H1 (cell line): ENCODE results near the gene ZBTB24. TPM values are rescaled to one million over a fixed set of nuclear protein-coding genes. Genes with fewer than 3 reads are reported as not detected.
A peak's percentile ranks its signal among the peaks of the same experiment; 100 is the strongest.

ENCODE experiments used
- CTCF ChIA-PET: fragments of 300-600 bp; sonication (Branson Sonifier 250); formaldehyde crosslinking; loops from one replicate; lab custom pipeline; 2021; ENCODE audit not compliant: partially characterized antibody; lab: Charles Lee
- POLR2A ChIA-PET: fragments of 300-600 bp; sonication (Branson Sonifier 250); formaldehyde crosslinking; loops from one replicate; lab custom pipeline; 2021; ENCODE audit warnings: inconsistent platforms; ENCODE audit not compliant: partially characterized antibody; lab: Charles Lee
- DNase-seq, 2 experiments: peaks; one replicate each; pipeline versions ENCODE4 v3.0.0 to v3.0.0-alpha.2; 2010 to 2022; ENCODE audit warnings: low spot score in 2 of 2, low read depth in 1 of 2, mixed read lengths in 1 of 2
- FAIRE-seq: peaks from 2 replicates; lab custom pipeline; 2011; peaks lifted over from hg19 to GRCh38; lab: Jason Lieb, UNC
- H2AFZ ChIP-seq: 2 replicates; pipeline ENCODE4 v1.8.1; 2012; ENCODE audit warnings: low read length, inconsistent platforms
- H2AK5ac ChIP-seq: 2 replicates; pipeline ENCODE4 v1.6.1; 2013; ENCODE audit warnings: low read depth, low read length
- H2BK120ac ChIP-seq: replicated peaks from 2 replicates; pipeline ENCODE3; 2013; ENCODE audit warnings: low read depth, low read length, inconsistent platforms
- H2BK12ac ChIP-seq: 2 replicates; pipeline ENCODE4 v1.6.1; 2013; ENCODE audit warnings: low read depth, low read length
- H2BK15ac ChIP-seq: 2 replicates; pipeline ENCODE4 v1.6.1; 2013; ENCODE audit warnings: low read length
- H2BK20ac ChIP-seq: 2 replicates; pipeline ENCODE4 v1.6.1; 2013; ENCODE audit warnings: low read length
- H2BK5ac ChIP-seq: 2 replicates; pipeline ENCODE4 v1.6.1; 2013; ENCODE audit warnings: low read depth, low read length
- H3K14ac ChIP-seq: 2 replicates; pipeline ENCODE4 v1.6.1; 2013; ENCODE audit warnings: inconsistent platforms; ENCODE audit not compliant: insufficient read length
- H3K18ac ChIP-seq: 2 replicates; pipeline ENCODE4 v1.6.1; 2013; ENCODE audit warnings: low read length; ENCODE audit errors: extremely low read depth
- H3K23ac ChIP-seq: 2 replicates; pipeline ENCODE4 v1.6.1; 2013; ENCODE audit warnings: inconsistent platforms; ENCODE audit not compliant: insufficient read length
- H3K23me2 ChIP-seq: 2 replicates; pipeline ENCODE4 v1.6.1; 2013; ENCODE audit warnings: low read depth, low read length
- H3K27ac ChIP-seq: 2 replicates; pipeline ENCODE4 v1.6.1; 2011; ENCODE audit warnings: low read depth, low read length, inconsistent platforms
- H3K27me3 ChIP-seq, 4 experiments: replicated peaks in 1 of 4; 1 replicate in 1 of 4; 2 replicates in 3 of 4; pipeline versions ENCODE4 v1.6.1 to v1.8.1; 2011 to 2013; ENCODE audit warnings: low read length in 3 of 4, mild to moderate bottlenecking in 3 of 4, inconsistent platforms in 2 of 4, mixed read lengths in 2 of 4, moderate library complexity in 1 of 4; ENCODE audit not compliant: control insufficient read depth in 3 of 4, insufficient read depth in 3 of 4; ENCODE audit errors: extremely low read depth in 1 of 4
- H3K36me3 ChIP-seq, 4 experiments: 2 replicates each; pipeline versions ENCODE4 v1.6.1 to v1.8.1; 2011 to 2013; ENCODE audit warnings: mild to moderate bottlenecking in 4 of 4, low read length in 3 of 4, moderate library complexity in 2 of 4, control low read depth in 1 of 4, inconsistent platforms in 1 of 4; ENCODE audit not compliant: insufficient read depth in 4 of 4, control insufficient read depth in 2 of 4
- H3K4ac ChIP-seq: replicated peaks from 2 replicates; pipeline ENCODE3; 2013; ENCODE audit warnings: low read length, low read depth, mixed read lengths, inconsistent platforms; ENCODE audit not compliant: insufficient read length
- H3K4me1 ChIP-seq, 4 experiments: replicated peaks in 1 of 4; 1 replicate in 1 of 4; 2 replicates in 3 of 4; pipeline versions ENCODE4 v1.6.1 to v1.8.1; 2011 to 2013; ENCODE audit warnings: low read length in 3 of 4, inconsistent platforms in 2 of 4, mixed read lengths in 1 of 4; ENCODE audit not compliant: insufficient read depth in 4 of 4, control insufficient read depth in 3 of 4
- H3K4me2 ChIP-seq, 2 experiments: 2 replicates each; pipeline versions ENCODE4 v1.6.1 to v1.8.1; 2011 to 2013; ENCODE audit warnings: low read depth in 2 of 2, low read length in 2 of 2, control low read depth in 1 of 2, inconsistent platforms in 1 of 2, mild to moderate bottlenecking in 1 of 2; ENCODE audit not compliant: insufficient read depth in 1 of 2
- H3K4me3 ChIP-seq, 4 experiments: fragments of 200-600, 300-600 bp in 1 of 4; sonication (generic), shearing (Covaris generic), sonication (Bioruptor Twin) in 1 of 4; 2 replicates each; pipeline versions ENCODE4 v1.5.1 to v1.8.1; 2011 to 2016; ENCODE audit warnings: low read length in 4 of 4, low read depth in 3 of 4, control low read depth in 2 of 4, inconsistent platforms in 2 of 4, mild to moderate bottlenecking in 2 of 4, mixed read lengths in 1 of 4, moderate library complexity in 1 of 4; ENCODE audit not compliant: insufficient read depth in 2 of 4; ENCODE audit errors: extremely low read depth in 1 of 4
- H3K56ac ChIP-seq: replicated peaks from 2 replicates; pipeline ENCODE3; 2013; ENCODE audit warnings: low read depth, mild to moderate bottlenecking, mixed read lengths, low read length, inconsistent platforms; ENCODE audit not compliant: insufficient read length
- H3K79me1 ChIP-seq: 2 replicates; pipeline ENCODE4 v1.6.1; 2013; ENCODE audit warnings: low read depth, low read length, control low read depth
- H3K79me2 ChIP-seq, 2 experiments: 2 replicates each; pipeline versions ENCODE4 v1.6.1 to v1.8.1; 2012 to 2013; ENCODE audit warnings: low read length in 2 of 2, mild to moderate bottlenecking in 2 of 2, inconsistent platforms in 1 of 2; ENCODE audit not compliant: insufficient read depth in 2 of 2, control insufficient read depth in 1 of 2
- H3K9ac ChIP-seq, 4 experiments: replicated peaks in 1 of 4; 1 replicate in 1 of 4; 2 replicates in 3 of 4; pipeline versions ENCODE4 v1.6.1 to v1.8.1; 2011 to 2013; ENCODE audit warnings: low read depth in 3 of 4, low read length in 3 of 4, control low read depth in 2 of 4, mild to moderate bottlenecking in 2 of 4, moderate library complexity in 2 of 4, inconsistent platforms in 1 of 4; ENCODE audit errors: extremely low read depth in 1 of 4
- H3K9me3 ChIP-seq, 2 experiments: 2 replicates each; pipeline versions ENCODE4 v1.6.1 to v1.8.1; 2012 to 2013; ENCODE audit warnings: mild to moderate bottlenecking in 2 of 2, moderate library complexity in 2 of 2, control low read depth in 1 of 2, inconsistent platforms in 1 of 2, low read depth in 1 of 2, low read length in 1 of 2, mixed read lengths in 1 of 2; ENCODE audit not compliant: insufficient read depth in 2 of 2
- H4K20me1 ChIP-seq, 2 experiments: replicated peaks in 1 of 2; 2 replicates each; pipeline versions ENCODE3 to v1.8.1; 2011 to 2013; ENCODE audit warnings: inconsistent platforms in 2 of 2, low read length in 2 of 2, mild to moderate bottlenecking in 1 of 2; ENCODE audit not compliant: insufficient read depth in 2 of 2, control insufficient read depth in 1 of 2
- H4K5ac ChIP-seq: 2 replicates; pipeline ENCODE4 v1.6.1; 2013; ENCODE audit warnings: low read length, low read depth, mixed read lengths, inconsistent platforms; ENCODE audit not compliant: insufficient read length
- H4K8ac ChIP-seq: 2 replicates; pipeline ENCODE4 v1.8.0; 2013; ENCODE audit warnings: mild to moderate bottlenecking, moderate library complexity, low read length, inconsistent platforms; ENCODE audit not compliant: insufficient read depth; ENCODE audit errors: extremely low read depth
- H4K91ac ChIP-seq: replicated peaks from 2 replicates; pipeline ENCODE3; 2013; ENCODE audit warnings: low read length, mixed read lengths, inconsistent platforms; ENCODE audit not compliant: insufficient read length
- BRCA1 ChIP-seq: IDR thresholded peaks from 2 replicates; pipeline ENCODE4 v1.6.1; 2012; ENCODE audit warnings: low read depth, low read length, improper control_type of control experiment
- CHD1 ChIP-seq: IDR thresholded peaks from 2 replicates; pipeline ENCODE4 v1.6.1; 2012; ENCODE audit warnings: low read depth, low read length, improper control_type of control experiment
- GABPA ChIP-seq: IDR thresholded peaks from 2 replicates; pipeline ENCODE4 v1.6.1; 2011; ENCODE audit warnings: mild to moderate bottlenecking, low read length, moderate library complexity, borderline replicate concordance; ENCODE audit not compliant: insufficient read depth
- HDAC2 ChIP-seq, 2 experiments: fragments of 300-600 bp in 1 of 2; sonication (generic) in 1 of 2; IDR thresholded peaks; 2 replicates each; pipeline ENCODE4 v1.6.1; 2011 to 2012; ENCODE audit warnings: low read depth in 2 of 2, low read length in 2 of 2, mild to moderate bottlenecking in 2 of 2, moderate library complexity in 2 of 2, borderline replicate concordance in 1 of 2, inconsistent platforms in 1 of 2
- MAFK ChIP-seq: IDR thresholded peaks from 2 replicates; pipeline ENCODE4 v1.6.1; 2012; ENCODE audit warnings: low read depth, mild to moderate bottlenecking, improper control_type of control experiment, low read length
- RFX5 ChIP-seq: IDR thresholded peaks from 2 replicates; pipeline ENCODE4 v1.6.1; 2011; ENCODE audit warnings: low read depth, low read length, improper control_type of control experiment, borderline replicate concordance
- SIX5 ChIP-seq: IDR thresholded peaks from 2 replicates; pipeline ENCODE4 v1.6.1; 2011; ENCODE audit warnings: mild to moderate bottlenecking, low read depth, low read length
- ZNF274 ChIP-seq: IDR thresholded peaks from 2 replicates; pipeline ENCODE4 v1.7.0; 2012; ENCODE audit warnings: low read length, borderline replicate concordance; ENCODE audit errors: extremely low read depth
- WGBS, 2 experiments: shearing (Covaris generic) in 1 of 2; methylation state at CpG; one replicate each; pipeline versions ENCODE4 v1.1.6 to v1.1.7; 2013 to 2015; ENCODE audit warnings: low lambda C conversion rate in 2 of 2, mixed read lengths in 2 of 2, inconsistent platforms in 1 of 2, low coverage in 1 of 2, missing lambda C conversion rate in 1 of 2; ENCODE audit not compliant: insufficient replicate concordance in 2 of 2, insufficient coverage in 1 of 2, insufficient read length in 1 of 2; ENCODE audit errors: extremely low coverage in 1 of 2, missing lambda C conversion rate in 1 of 2; 5-methylcytosine and 5-hydroxymethylcytosine counted together
- polyA plus RNA-seq, 7 experiments: library from polyadenylated mRNA; depleted of rRNA in 3 of 7; stranded (reverse) in 5 of 7; unstranded in 2 of 7; fragments of >200 nt in 5 of 7; fragments of 200-250 nt in 2 of 7; gene quantifications; 1 replicate in 5 of 7; 2 replicates in 1 of 7; 4 replicates in 1 of 7; pipeline versions ENCODE4 v1.2.1 to v1.2.3, GENCODE V29; 2011 to 2013; ENCODE audit warnings: missing spikeins in 2 of 7, mixed read lengths in 2 of 7
- total RNA-seq: library from RNA; stranded (reverse); fragmentation: NEBNext Ultra II Directional; extraction: Animal tissue kit (Norgen Biotek cat#: 25700); gene quantifications from 2 replicates; pipeline ENCODE4 v1.2.1, GENCODE V29; 2021
- TF ChIP-seq, protein P1 (sequence below), 3 experiments: IDR thresholded peaks; 1 replicate in 2 of 3; 2 replicates in 1 of 3; pipeline versions ENCODE4 v1.5.1 to v1.6.1; 2011; ENCODE audit warnings: low read length in 3 of 3, mild to moderate bottlenecking in 3 of 3, inconsistent platforms in 2 of 3, low read depth in 1 of 3, moderate library complexity in 1 of 3; ENCODE audit not compliant: insufficient read depth in 1 of 3; ENCODE audit errors: control extremely low read depth in 1 of 3

ZBTB24 gene
- total and polyA plus RNA-seq, 2 of the 8 experiments (the other 6 are each of a cell fraction or from before 2014, with no cell fraction given) = 7.5 to 21.0 TPM

- FAIRE-seq = no peak
- Histone ChIP-seq H4K20me1 (peaks cover 2 to 13% of the 10 kb centered on the region in 2 experiments), H3K79me2 (peaks cover 20 to 74% of the 10 kb centered on the region in 2 experiments), H3K56ac (no peak overlapping the region), H3K14ac (no peak overlapping the region), H2AK5ac (no peak overlapping the region), H3K23me2 (peaks cover 7% of the 10 kb centered on the region; the same call in 1 of the 2 replicates), H3K27me3 (no peaks in the 10 kb centered on the region), H2BK15ac (no peak overlapping the region), H3K4me3 (peak overlapping the region in 2 of 4 experiments; percentile 31 to 48; a peak in 3 of 8 replicates), H3K36me3 (peaks cover 7 to 63% (median 41%) of the 10 kb centered on the region in 4 experiments), H3K9ac (no peak overlapping the region), H2BK5ac (no peak overlapping the region), H3K4me2 (peak overlapping the region; percentile 49 to 72), H3K27ac (no peak overlapping the region), H3K4me1 (peaks cover 2 to 15% (median 4%) of the 10 kb centered on the region in 4 experiments; a peak in 5 of 7 replicates), H2AFZ (no peak overlapping the region), H3K79me1 (peaks cover 7% of the 10 kb centered on the region), H2BK12ac (no peak overlapping the region), H3K23ac (no peak overlapping the region), H2BK20ac (no peak overlapping the region), H4K5ac (no peak overlapping the region), H2BK120ac (no peak overlapping the region), H3K18ac (no peak overlapping the region), H3K4ac (peak overlapping the region; percentile 86), H4K8ac (no peak overlapping the region), H3K9me3 (no peaks in the 10 kb centered on the region), H4K91ac (no peak overlapping the region)
- DNase-seq = no peak
- WGBS, 2 experiments = 88% methylated on average over 5 of the region's 5 CpGs; no CpG with 5 or more reads in 1 of the 2 experiments
- ChIA-PET POLR2A (interaction anchor here (0.6 to 2.5 kb wide), 4 partner anchors 13 to 138 kb away, joined by 3 to 10 read pairs (median 5); no protein-coding TSS in a partner anchor), CTCF (interaction anchor here (0.6 to 1.8 kb wide), 5 partner anchors 10 to 1802 kb away, joined by 3 to 6 read pairs (median 4); no protein-coding TSS in a partner anchor)
- no peak for TF ChIP-seq MAFK
- no peak for TF ChIP-seq SIX5
- TF ChIP-seq ZNF274 = no peak
- no peak for TF ChIP-seq CHD1
- no peak for TF ChIP-seq RFX5
- no peak for TF ChIP-seq HDAC2 (IDR thresholded peaks at IDR 0.05; ENCODE audit: borderline replicate concordance in 1 of 2, low read depth in 2 of 2, low read length in 2 of 2)
- TF ChIP-seq, protein P1, sequence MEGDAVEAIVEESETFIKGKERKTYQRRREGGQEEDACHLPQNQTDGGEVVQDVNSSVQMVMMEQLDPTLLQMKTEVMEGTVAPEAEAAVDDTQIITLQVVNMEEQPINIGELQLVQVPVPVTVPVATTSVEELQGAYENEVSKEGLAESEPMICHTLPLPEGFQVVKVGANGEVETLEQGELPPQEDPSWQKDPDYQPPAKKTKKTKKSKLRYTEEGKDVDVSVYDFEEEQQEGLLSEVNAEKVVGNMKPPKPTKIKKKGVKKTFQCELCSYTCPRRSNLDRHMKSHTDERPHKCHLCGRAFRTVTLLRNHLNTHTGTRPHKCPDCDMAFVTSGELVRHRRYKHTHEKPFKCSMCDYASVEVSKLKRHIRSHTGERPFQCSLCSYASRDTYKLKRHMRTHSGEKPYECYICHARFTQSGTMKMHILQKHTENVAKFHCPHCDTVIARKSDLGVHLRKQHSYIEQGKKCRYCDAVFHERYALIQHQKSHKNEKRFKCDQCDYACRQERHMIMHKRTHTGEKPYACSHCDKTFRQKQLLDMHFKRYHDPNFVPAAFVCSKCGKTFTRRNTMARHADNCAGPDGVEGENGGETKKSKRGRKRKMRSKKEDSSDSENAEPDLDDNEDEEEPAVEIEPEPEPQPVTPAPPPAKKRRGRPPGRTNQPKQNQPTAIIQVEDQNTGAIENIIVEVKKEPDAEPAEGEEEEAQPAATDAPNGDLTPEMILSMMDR (IDR thresholded peaks at IDR 0.05; ENCODE audit: control extremely low read depth in 1 of 3, insufficient read depth in 1 of 3, low read depth in 1 of 3, low read length in 3 of 3) = no peak
- TF ChIP-seq BRCA1 = no peak
- TF ChIP-seq GABPA = no peak
These were observed 4.0 kb downstream of the ZBTB24 start for GRCh38 chr6:109478841-109479624.
